ENCODE results near the gene CXXC5.

GRCh38 chr5:139646912-139647505 is 1.1 kb upstream of the CXXC5 start:
- no peak for TF ChIP-seq RFX5 (IDR thresholded peaks at IDR 0.05; ENCODE audit: low read depth, low read length)
- TF ChIP-seq, protein P1, sequence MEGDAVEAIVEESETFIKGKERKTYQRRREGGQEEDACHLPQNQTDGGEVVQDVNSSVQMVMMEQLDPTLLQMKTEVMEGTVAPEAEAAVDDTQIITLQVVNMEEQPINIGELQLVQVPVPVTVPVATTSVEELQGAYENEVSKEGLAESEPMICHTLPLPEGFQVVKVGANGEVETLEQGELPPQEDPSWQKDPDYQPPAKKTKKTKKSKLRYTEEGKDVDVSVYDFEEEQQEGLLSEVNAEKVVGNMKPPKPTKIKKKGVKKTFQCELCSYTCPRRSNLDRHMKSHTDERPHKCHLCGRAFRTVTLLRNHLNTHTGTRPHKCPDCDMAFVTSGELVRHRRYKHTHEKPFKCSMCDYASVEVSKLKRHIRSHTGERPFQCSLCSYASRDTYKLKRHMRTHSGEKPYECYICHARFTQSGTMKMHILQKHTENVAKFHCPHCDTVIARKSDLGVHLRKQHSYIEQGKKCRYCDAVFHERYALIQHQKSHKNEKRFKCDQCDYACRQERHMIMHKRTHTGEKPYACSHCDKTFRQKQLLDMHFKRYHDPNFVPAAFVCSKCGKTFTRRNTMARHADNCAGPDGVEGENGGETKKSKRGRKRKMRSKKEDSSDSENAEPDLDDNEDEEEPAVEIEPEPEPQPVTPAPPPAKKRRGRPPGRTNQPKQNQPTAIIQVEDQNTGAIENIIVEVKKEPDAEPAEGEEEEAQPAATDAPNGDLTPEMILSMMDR (conservative IDR thresholded peaks at IDR 0.05; ENCODE audit: low read depth, low read length): no peak
- TF ChIP-seq CHD1 (IDR thresholded peaks at IDR 0.05; ENCODE audit: low read depth, low read length): no peak
- TF ChIP-seq NFE2L2 (IDR thresholded peaks at IDR 0.05; ENCODE audit: low read depth, low read length): no peak
- TF ChIP-seq POLR2A (IDR thresholded peaks at IDR 0.05; ENCODE audit: low read depth, low read length): no peak

All from IMR-90 (cell line).